D721Med (cell line): ENCODE measurements around the gene PBOV1.
"Not testable (repeated sequence)": the region's sequence is repeated elsewhere in the genome, so short reads cannot be mapped to it uniquely, and the experiment has no call there.

Experiments used
- DNase-seq: peaks from one replicate; pipeline ENCODE4 v3.0.0; 2011; ENCODE audit warnings: low spot score; ENCODE audit not compliant: insufficient read length
- FAIRE-seq: peaks from 2 replicates; lab custom pipeline; 2011; peaks lifted over from hg19 to GRCh38; lab: Jason Lieb, UNC
- CTCF ChIP-seq: IDR thresholded peaks from 2 replicates; pipeline ENCODE4 v1.5.1; 2012; ENCODE audit warnings: mild to moderate bottlenecking, control low read depth; ENCODE audit not compliant: insufficient read depth; ENCODE audit errors: missing control alignments

The PBOV1 gene

GRCh38 chr6:138219901-138220300 lies 1.6 kb upstream of the PBOV1 start:
- TF ChIP-seq CTCF, result no peak
- no peak for DNase-seq
- no peak for FAIRE-seq

GRCh38 chr6:138219398-138219797 lies 1.1 kb upstream of the PBOV1 start:
- DNase-seq, result no peak
- no peak for FAIRE-seq
- no peak for TF ChIP-seq CTCF

- DNase-seq, result no peak
- no peak for TF ChIP-seq CTCF
- no peak for FAIRE-seq
Observed at GRCh38 chr6:138215093-138215782, 3.1 kb downstream of the PBOV1 start.

- DNase-seq, FAIRE-seq: not testable (repeated sequence)
Observed at GRCh38 chr6:138212530-138212929, 5.8 kb downstream of the PBOV1 start.

GRCh38 chr6:138211601-138212000 lies 6.7 kb downstream of the PBOV1 start:
- FAIRE-seq, result no peak
- TF ChIP-seq CTCF, result no peak
- no peak for DNase-seq

GRCh38 chr6:138211048-138211581 lies 7.2 kb downstream of the PBOV1 start:
- FAIRE-seq (no peak), DNase-seq (no peak)
- TF ChIP-seq CTCF, result no peak

GRCh38 chr6:138206862-138207261 lies 11.4 kb downstream of the PBOV1 start:
- FAIRE-seq (no peak), DNase-seq (no peak)
- no peak for TF ChIP-seq CTCF
